Effector CD8-positive, alpha-beta T cell (primary cell): Measurements from ENCODE around the gene ATG13.

Experiments
- DNase-seq: peaks from one replicate; lab custom pipeline; 2025; lab: John Stamatoyannopoulos, UW

ATG13 gene

GRCh38 chr11:46676436-46677158, 59.2 kb downstream of the ATG13 start:
- DNase-seq, result no peak

GRCh38 chr11:46677169-46677568, 59.8 kb downstream of the ATG13 start:
- no peak for DNase-seq

- no peak for DNase-seq
Observed at GRCh38 chr11:46677991-46678740, 60.8 kb downstream of the ATG13 start.

- DNase-seq, result no peak
Observed at GRCh38 chr11:46678741-46679130, 61.4 kb downstream of the ATG13 start.

- DNase-seq, result no peak
Observed at GRCh38 chr11:46679241-46680163, 62.1 kb downstream of the ATG13 start.

- DNase-seq, result no peak
Observed at GRCh38 chr11:46680164-46680760, 62.9 kb downstream of the ATG13 start.

GRCh38 chr11:46680815-46681214, 63.5 kb downstream of the ATG13 start:
- DNase-seq, result no peak

GRCh38 chr11:46681814-46682213, 64.5 kb downstream of the ATG13 start:
- no peak for DNase-seq

GRCh38 chr11:46682773-46683752, 65.7 kb downstream of the ATG13 start:
- DNase-seq, result no peak

GRCh38 chr11:46684367-46684766, 67.0 kb downstream of the ATG13 start:
- DNase-seq, result no peak

- DNase-seq, result no peak
Observed at GRCh38 chr11:46686886-46687795, 69.8 kb downstream of the ATG13 start.

- DNase-seq, result no peak
Observed at GRCh38 chr11:46690702-46691101, 73.3 kb downstream of the ATG13 start.

GRCh38 chr11:46692450-46692849, 75.1 kb downstream of the ATG13 start:
- no peak for DNase-seq

- DNase-seq, result no peak
Observed at GRCh38 chr11:46693597-46694012, 76.3 kb downstream of the ATG13 start.

GRCh38 chr11:46694072-46694471, 76.7 kb downstream of the ATG13 start:
- DNase-seq, result no peak

GRCh38 chr11:46694607-46695006, 77.3 kb downstream of the ATG13 start:
- no peak for DNase-seq

GRCh38 chr11:46695345-46696211, 78.2 kb downstream of the ATG13 start:
- DNase-seq, result no peak

- no peak for DNase-seq
Observed at GRCh38 chr11:46696212-46696558, 78.8 kb downstream of the ATG13 start.

GRCh38 chr11:46697303-46697702, 80.0 kb downstream of the ATG13 start:
- no peak for DNase-seq
